B cell (primary cell): ENCODE data around the gene WDR70.

Experiments
- CTCF ChIP-seq: fragments of 200-600 bp; IDR thresholded peaks from one replicate; pipeline ENCODE4 v1.8.0; 2022; ENCODE audit warnings: antibody characterized with exemption, mild to moderate bottlenecking
- EZH2 ChIP-seq: IDR thresholded peaks from 2 replicates; pipeline ENCODE4 v1.6.1; 2012; ENCODE audit warnings: borderline replicate concordance, low read depth, mild to moderate bottlenecking, moderate library complexity, low read length; ENCODE audit not compliant: insufficient read depth, poor library complexity, severe bottlenecking

- TF ChIP-seq CTCF = no peak
- TF ChIP-seq EZH2 = no peak
Observed at GRCh38 chr5:37665272-37665671, 286.2 kb downstream of the WDR70 start.
